Brain microvascular endothelial cell (primary cell): ENCODE results near the gene SNX32.

Source experiments
- DNase-seq: peaks from one replicate; pipeline ENCODE4 v3.0.0-alpha.2; 2020
- H3K27ac ChIP-seq: fragments of 250-450 bp; sonication (Bioruptor Pico); 2 replicates; pipeline ENCODE4 v1.5.1; 2020; ENCODE audit warnings: mild to moderate bottlenecking, moderate library complexity
- H3K27me3 ChIP-seq: fragments of 250-450 bp; sonication (Bioruptor Pico); replicated peaks from 2 replicates; pipeline ENCODE4 v1.5.1; 2020; ENCODE audit warnings: mild to moderate bottlenecking
- H3K36me3 ChIP-seq: fragments of 250-450 bp; sonication (Bioruptor Pico); replicated peaks from 2 replicates; pipeline ENCODE4 v1.5.1; 2020; ENCODE audit warnings: mild to moderate bottlenecking
- H3K4me3 ChIP-seq: 2 replicates; pipeline ENCODE4 v1.5.1; 2011; ENCODE audit warnings: low read depth, mild to moderate bottlenecking, control low read depth, low read length, moderate library complexity
- CTCF ChIP-seq: IDR thresholded peaks from 2 replicates; pipeline ENCODE4 v1.5.1; 2011; ENCODE audit warnings: low read depth, mild to moderate bottlenecking, moderate library complexity, low read length, control low read depth, inconsistent platforms; ENCODE audit errors: missing control alignments
- in situ Hi-C: cut with HindIII; loops from 2 replicates; pipeline ENCODE4 v1.10.0; 2017; ENCODE audit warnings: low sequenced_read_pairs, low pct_ligation_motif_present

SNX32 gene

GRCh38 chr11:65833297-65834030 lies at the start of gene SNX32:
Gene SNX32 (plus strand): TSS chr11:65833963. CDS start chr11:65834066, 103 bp downstream.
- peak within 1 kb of the TSS; percentile 58 for H3K27ac ChIP-seq
- in situ Hi-C loops: no loop called here
- peak within 1 kb of the TSS; percentile 74 for H3K4me3 ChIP-seq
- H3K36me3 ChIP-seq: no peaks in the 10 kb centered on the region
- DNase-seq: peak; percentile 90
- no peaks in the 10 kb centered on the region for H3K27me3 ChIP-seq
- no peak for TF ChIP-seq CTCF

GRCh38 chr11:65785319-65786007 lies 48.3 kb upstream of the SNX32 start:
- H3K36me3 ChIP-seq: no peaks in the 10 kb centered on the region
- H3K27ac ChIP-seq: no peak overlapping the region
- TF ChIP-seq CTCF: no peak
- in situ Hi-C loops: no loop called here
- no peak overlapping the region for H3K4me3 ChIP-seq
- peaks cover 38% of the 10 kb centered on the region for H3K27me3 ChIP-seq
- DNase-seq: no peak

GRCh38 chr11:65786008-65786785 lies 47.6 kb upstream of the SNX32 start:
- DNase-seq: no peak
- no peak for TF ChIP-seq CTCF
- Histone ChIP-seq H3K27ac (no peak overlapping the region), H3K27me3 (peaks cover 38% of the 10 kb centered on the region), H3K36me3 (no peaks in the 10 kb centered on the region), H3K4me3 (no peak overlapping the region)
- in situ Hi-C loops: no loop called here

- in situ Hi-C loops: no loop called here
- no peak within 1 kb of the TSS for H3K27ac ChIP-seq
- no peak within 1 kb of the TSS for H3K4me3 ChIP-seq
Observed at GRCh38 chr11:65786786-65787636, 46.8 kb upstream of the SNX32 start, which contains the start of gene OVOL1. Gene OVOL1 (plus strand): TSS chr11:65787063. CDS start chr11:65787374, 311 bp downstream.

More at GRCh38 chr11:65786786-65787636, 46.8 kb upstream of the SNX32 start, which contains the start of gene OVOL1:
- no peak for DNase-seq
- Histone ChIP-seq H3K27me3 (peaks cover 38% of the 10 kb centered on the region), H3K36me3 (no peaks in the 10 kb centered on the region)
- TF ChIP-seq CTCF: no peak
